KG1 (cell line): ENCODE measurements around the gene WBP1L.
"Not testable (repeated sequence)": the region's sequence is repeated elsewhere in the genome, so short reads cannot be mapped to it uniquely, and the experiment has no call there.

Experiments
- DNase-seq: peaks from one replicate; lab custom pipeline; 2025; lab: John Stamatoyannopoulos, UW

WBP1L gene

DNA sequence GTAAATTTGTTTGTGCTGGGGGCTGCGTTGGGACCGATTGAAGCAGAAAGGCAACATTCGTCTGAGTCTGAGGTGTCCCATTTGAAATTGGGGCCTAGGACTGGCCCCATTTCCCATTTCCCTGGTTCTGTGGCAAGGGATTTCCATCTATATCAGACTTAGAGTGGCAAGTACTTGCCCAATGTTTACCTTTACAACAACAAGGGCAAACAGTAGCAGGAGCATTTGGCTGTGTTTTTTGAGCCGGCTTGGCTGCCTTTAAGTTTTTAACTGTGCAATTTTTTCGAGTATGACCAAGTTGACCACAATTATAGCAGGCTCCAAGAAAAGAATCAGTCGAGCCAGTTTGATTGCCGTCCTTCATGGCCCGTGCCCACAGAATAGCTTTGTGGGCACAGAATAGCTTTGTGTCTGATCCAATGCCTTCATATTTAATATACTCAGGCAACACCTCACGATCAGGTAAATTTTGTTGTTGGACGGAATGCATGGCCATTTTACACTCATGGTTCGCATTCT, 98.1 kb downstream of the WBP1L start:
- DNase-seq: no peak

DNA sequence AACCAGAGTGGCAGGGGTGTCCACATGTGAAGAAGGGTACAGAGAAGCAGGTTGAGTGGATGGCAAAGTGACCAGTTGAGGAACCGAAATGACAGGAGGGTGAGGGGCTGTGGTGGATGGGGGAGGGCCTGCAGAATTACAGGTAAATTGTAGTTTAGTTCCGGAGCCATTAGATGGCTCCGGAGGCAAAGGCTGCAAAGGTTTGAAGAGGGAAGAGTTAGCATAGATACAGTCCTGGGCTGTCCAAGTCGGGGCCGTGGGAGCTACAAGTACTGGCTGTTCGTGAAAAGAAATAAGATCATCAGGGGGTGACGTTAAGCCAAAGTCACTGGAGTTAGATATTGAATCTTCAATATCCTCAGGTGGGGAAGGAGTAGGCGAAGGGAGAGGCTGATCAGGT, 99.4 kb downstream of the WBP1L start:
- not testable (repeated sequence) for DNase-seq

- DNase-seq: not testable (repeated sequence)
Observed at GRCh38 chr10:102844190-102844776, 100.5 kb downstream of the WBP1L start.

DNA sequence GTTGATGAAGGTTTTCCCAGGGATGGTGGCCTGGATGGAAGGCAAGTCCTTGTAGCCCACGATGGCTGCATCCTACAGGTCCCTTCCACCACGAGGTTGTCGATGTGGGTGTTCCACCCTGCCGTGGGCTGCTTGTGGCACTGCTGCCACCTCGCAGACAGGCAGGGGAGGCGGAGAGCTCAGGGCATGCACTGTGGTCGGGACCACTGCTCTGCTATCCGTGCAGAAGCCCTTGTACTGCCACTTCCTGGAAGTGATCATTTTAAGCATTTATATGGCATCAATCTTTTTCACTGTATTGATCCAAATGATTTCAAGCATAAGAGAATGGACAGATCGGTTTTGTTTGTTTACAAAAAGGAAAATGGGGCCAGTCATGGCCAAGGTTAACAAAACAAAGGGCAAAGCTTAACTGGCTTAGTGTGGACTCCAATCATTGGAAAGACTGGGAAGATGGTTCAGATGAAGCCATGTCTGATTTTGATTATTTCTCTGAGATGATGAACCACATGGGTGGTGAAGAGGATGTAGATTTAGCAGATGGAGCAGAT, 101.7 kb downstream of the WBP1L start:
- DNase-seq: no peak

DNA sequence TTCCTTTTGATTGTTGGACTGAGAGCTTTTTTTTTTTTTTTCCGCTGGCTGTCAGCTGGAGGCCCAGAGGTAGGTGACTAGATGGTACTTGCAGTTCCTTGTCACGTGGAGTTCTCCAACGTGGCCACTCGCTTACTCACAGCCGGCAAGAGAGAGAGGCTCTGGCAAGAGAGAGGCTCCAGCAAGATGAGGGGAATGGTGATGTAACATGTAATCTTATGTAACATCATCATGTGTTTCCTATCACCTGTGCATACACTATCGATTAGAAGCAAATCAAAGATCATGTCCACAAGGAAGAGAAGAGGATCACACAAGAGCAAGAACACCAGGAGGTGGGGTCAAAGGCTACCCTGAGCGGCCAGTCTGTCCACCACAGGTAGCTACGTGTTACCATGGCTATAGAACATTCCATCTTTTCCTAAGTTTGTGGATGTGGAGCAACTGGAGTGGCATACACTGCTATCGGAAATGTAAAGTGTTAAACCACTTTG, 106.3 kb downstream of the WBP1L start:
- DNase-seq: no peak

- DNase-seq: not testable (repeated sequence)
Observed at GRCh38 chr10:102853237-102853636, 109.5 kb downstream of the WBP1L start.

DNA sequence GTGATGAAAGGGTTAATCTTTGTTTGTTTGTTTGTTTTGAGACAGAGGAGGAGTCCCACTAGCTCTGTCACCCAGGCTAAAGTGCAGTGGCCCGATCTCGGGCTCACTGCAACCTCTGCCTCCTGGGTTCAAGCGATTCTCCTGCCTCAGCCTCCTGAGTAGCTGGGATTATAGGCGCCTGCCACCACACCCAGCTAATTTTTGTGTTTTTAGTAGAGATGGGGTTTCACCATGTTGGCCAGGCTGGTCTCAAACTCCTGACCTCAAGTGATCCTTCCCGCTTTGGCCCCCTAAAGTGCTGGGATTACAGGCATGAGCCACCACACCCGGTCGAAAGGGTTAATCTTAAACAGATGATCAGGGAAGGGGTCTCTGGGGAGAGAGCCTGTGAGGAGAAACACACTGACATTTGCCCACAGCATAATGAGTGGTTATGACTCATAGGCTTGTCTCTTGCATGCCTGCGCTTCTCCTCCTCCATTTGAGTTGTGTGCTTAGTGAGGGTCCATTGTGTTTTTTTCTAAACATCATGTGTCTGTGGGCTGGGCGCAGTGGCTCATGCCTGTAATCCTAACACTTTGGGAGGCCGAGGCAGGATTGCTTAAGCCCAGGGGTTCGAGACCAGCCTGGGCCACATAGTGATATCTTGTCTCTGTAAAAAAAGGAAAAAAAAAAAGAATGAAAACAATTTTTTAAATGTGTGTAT, 112.1 kb downstream of the WBP1L start:
- DNase-seq: not testable (repeated sequence)

GRCh38 chr10:102856758-102857424, 113.1 kb downstream of the WBP1L start:
- DNase-seq: no peak

DNA sequence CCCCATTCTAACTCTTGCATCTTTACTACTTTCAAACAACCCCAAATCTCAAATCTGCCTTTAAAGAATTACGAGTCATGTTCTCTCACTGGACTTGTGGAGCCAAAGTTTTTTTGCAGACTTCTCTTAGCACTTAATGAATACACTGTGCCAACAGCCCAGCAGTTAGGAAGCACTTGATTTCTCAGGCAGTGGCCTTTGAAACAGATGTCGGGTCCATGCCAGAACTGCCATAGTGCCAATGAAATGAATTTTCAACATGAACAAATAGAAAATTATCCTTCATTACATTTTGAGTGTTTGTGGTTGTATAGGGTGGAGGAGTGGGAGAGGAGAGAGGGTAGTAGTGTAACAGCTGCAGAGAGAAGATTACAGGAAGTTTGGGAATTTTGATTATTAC, 116.2 kb downstream of the WBP1L start:
- no peak for DNase-seq

GRCh38 chr10:102863660-102864059, 119.9 kb downstream of the WBP1L start:
- DNase-seq: no peak

DNA sequence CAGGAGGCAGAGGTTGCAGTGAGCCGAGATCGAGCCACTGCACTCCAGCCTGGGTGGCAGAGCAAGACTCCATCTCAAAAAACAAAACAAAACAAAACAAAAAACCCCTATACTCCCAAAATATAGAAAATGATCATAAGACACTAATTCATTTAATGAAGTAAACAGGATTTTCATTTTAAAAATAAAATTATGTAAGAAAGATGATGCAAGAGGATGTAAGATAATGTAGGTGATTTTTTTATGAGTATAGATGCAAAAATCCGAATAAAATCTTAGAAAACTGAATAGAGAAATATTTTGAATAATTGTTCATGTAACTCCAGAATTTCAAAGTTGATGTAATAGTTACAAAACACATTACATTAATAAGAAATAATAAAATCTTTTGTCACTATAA, 121.9 kb downstream of the WBP1L start:
- DNase-seq: no peak
